BJ (cell line): ENCODE measurements around the gene LCE2B. TPM values are rescaled to one million over a fixed set of nuclear protein-coding genes. Genes with fewer than 3 reads are reported as not detected.

Experiments
- CTCF ChIA-PET: fragments of 350-600 bp; formaldehyde crosslinking; extraction: SDS; loops from one replicate; lab custom pipeline; 2021; ENCODE audit warnings: antibody characterized with exemption, inconsistent platforms; lab: Yijun Ruan, JAX
- POLR2A ChIA-PET: fragments of 300-600 bp; sonication (Branson Sonifier 250); formaldehyde crosslinking; extraction: SDS; loops from one replicate; lab custom pipeline; 2021; ENCODE audit warnings: antibody characterized with exemption; lab: Charles Lee
- DNase-seq: peaks from one replicate; pipeline ENCODE4 v3.0.0-alpha.2; 2011; ENCODE audit warnings: low read depth
- H3K27me3 ChIP-seq: 2 replicates; pipeline ENCODE4 v1.6.0; 2011; ENCODE audit warnings: low read length; ENCODE audit not compliant: control insufficient read depth, insufficient read depth
- H3K36me3 ChIP-seq: 2 replicates; pipeline ENCODE4 v1.5.1; 2011; ENCODE audit warnings: low read length; ENCODE audit not compliant: control insufficient read depth, insufficient read depth
- H3K4me3 ChIP-seq: 2 replicates; pipeline ENCODE4 v1.5.1; 2011; ENCODE audit warnings: low read depth, mild to moderate bottlenecking, control low read depth, low read length
- polyA plus RNA-seq: library from polyadenylated mRNA; depleted of rRNA; stranded (reverse); fragments of >200 nt; gene quantifications from 2 replicates; pipeline ENCODE4 v1.2.3, GENCODE V29; 2011; rRNA removed
- TF ChIP-seq, protein P1 (sequence below): IDR thresholded peaks from 2 replicates; pipeline ENCODE4 v1.5.1; 2011; ENCODE audit warnings: low read depth, mild to moderate bottlenecking, control low read depth, inconsistent platforms, low read length, moderate library complexity; ENCODE audit not compliant: insufficient read depth

LCE2B gene
- polyA plus RNA-seq, 1 experiment = not detected

GRCh38 chr1:152728986-152729385 is 43.1 kb downstream of the LCE2B start:
- no peaks in the 10 kb centered on the region for H3K27me3 ChIP-seq
- TF ChIP-seq, protein P1, sequence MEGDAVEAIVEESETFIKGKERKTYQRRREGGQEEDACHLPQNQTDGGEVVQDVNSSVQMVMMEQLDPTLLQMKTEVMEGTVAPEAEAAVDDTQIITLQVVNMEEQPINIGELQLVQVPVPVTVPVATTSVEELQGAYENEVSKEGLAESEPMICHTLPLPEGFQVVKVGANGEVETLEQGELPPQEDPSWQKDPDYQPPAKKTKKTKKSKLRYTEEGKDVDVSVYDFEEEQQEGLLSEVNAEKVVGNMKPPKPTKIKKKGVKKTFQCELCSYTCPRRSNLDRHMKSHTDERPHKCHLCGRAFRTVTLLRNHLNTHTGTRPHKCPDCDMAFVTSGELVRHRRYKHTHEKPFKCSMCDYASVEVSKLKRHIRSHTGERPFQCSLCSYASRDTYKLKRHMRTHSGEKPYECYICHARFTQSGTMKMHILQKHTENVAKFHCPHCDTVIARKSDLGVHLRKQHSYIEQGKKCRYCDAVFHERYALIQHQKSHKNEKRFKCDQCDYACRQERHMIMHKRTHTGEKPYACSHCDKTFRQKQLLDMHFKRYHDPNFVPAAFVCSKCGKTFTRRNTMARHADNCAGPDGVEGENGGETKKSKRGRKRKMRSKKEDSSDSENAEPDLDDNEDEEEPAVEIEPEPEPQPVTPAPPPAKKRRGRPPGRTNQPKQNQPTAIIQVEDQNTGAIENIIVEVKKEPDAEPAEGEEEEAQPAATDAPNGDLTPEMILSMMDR = no peak
- no peak for DNase-seq
- no peak overlapping the region for H3K4me3 ChIP-seq
- CTCF ChIA-PET = no interaction called here
- POLR2A ChIA-PET = no interaction called here
- no peaks in the 10 kb centered on the region for H3K36me3 ChIP-seq

DNA sequence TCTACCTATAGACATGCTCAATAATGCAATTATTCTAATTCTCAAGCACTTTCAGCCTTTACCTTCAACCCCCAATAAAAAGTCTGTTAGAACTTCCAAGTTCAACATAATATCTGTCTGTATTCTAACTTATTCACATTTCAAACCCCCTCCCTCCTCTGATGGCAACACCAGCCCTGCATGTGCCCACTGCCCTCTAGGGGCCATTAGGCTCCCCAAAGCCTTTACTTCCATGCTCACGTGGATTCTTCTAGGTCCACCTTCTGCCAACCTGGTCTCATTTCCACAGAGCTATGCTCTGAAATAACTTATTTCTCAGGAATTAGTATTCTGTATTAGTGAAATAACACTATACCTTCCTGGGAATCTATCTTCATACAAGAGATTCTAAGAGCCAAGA is 49.7 kb downstream of the LCE2B start:
- TF ChIP-seq, protein P1 = no peak
- POLR2A ChIA-PET = no interaction called here
- Histone ChIP-seq H3K36me3 (no peaks in the 10 kb centered on the region), H3K4me3 (no peak overlapping the region), H3K27me3 (no peaks in the 10 kb centered on the region)
- CTCF ChIA-PET = interaction anchor here (1.4 kb wide), 1 partner anchor 19 kb away, joined by 3 read pairs; no protein-coding TSS in a partner anchor
- DNase-seq = no peak

Other genes starting within 250 kb of the LCE2B start
- not detected in 2 replicates for gene LCE5A, start 175.3 kb upstream of the LCE2B start, polyA plus RNA-seq
- not detected in 2 replicates for gene CRCT1, start 171.6 kb upstream of the LCE2B start, polyA plus RNA-seq
- gene LCE3E, start 119.3 kb upstream of the LCE2B start, polyA plus RNA-seq = not detected in 2 replicates
- gene LCE3D, start 105.6 kb upstream of the LCE2B start, polyA plus RNA-seq = not detected in 2 replicates
- gene LCE3C, start 85.9 kb upstream of the LCE2B start, polyA plus RNA-seq = not detected in 2 replicates
- gene LCE3B, start 72.3 kb upstream of the LCE2B start, polyA plus RNA-seq = not detected in 2 replicates
- gene LCE3A, start 63.0 kb upstream of the LCE2B start, polyA plus RNA-seq = not detected in 2 replicates
- not detected in 2 replicates for gene LCE2D, start 22.7 kb upstream of the LCE2B start, polyA plus RNA-seq
- not detected in 2 replicates for gene LCE2C, start 10.8 kb upstream of the LCE2B start, polyA plus RNA-seq
- not detected in 2 replicates for gene LCE2A, start 12.2 kb downstream of the LCE2B start, polyA plus RNA-seq
- not detected in 2 replicates for gene LCE4A, start 22.0 kb downstream of the LCE2B start, polyA plus RNA-seq
- gene KPRP, start 71.9 kb downstream of the LCE2B start, polyA plus RNA-seq = not detected in 2 replicates
- not detected in 2 replicates for gene LCE1F, start 89.0 kb downstream of the LCE2B start, polyA plus RNA-seq
- gene LCE1E, start 100.1 kb downstream of the LCE2B start, polyA plus RNA-seq = not detected in 2 replicates
- not detected in 2 replicates for gene LCE1D, start 110.6 kb downstream of the LCE2B start, polyA plus RNA-seq
- gene LCE1C, start 120.5 kb downstream of the LCE2B start, polyA plus RNA-seq = not detected in 2 replicates
- not detected in 2 replicates for gene LCE1B, start 125.8 kb downstream of the LCE2B start, polyA plus RNA-seq
- not detected in 2 replicates for gene LCE1A, start 141.3 kb downstream of the LCE2B start, polyA plus RNA-seq
- not detected in 2 replicates for gene LCE6A, start 156.7 kb downstream of the LCE2B start, polyA plus RNA-seq
- not detected in 2 replicates for gene LCE7A, start 173.9 kb downstream of the LCE2B start, polyA plus RNA-seq
- not detected in 2 replicates for gene SMCP, start 192.2 kb downstream of the LCE2B start, polyA plus RNA-seq
- gene IVL, start 222.4 kb downstream of the LCE2B start, polyA plus RNA-seq = 0.05 TPM in 1 of 2 replicates, not detected in the other